Activated CD8-positive, alpha-beta T cell treated with anti-CD3 and anti-CD28 coated beads, Interleukin-2, amount 10 ng/mL, durations not matched to agents 7 days and 5 days (primary cell): ENCODE data around the gene EFHC1. TPM values are rescaled to one million over a fixed set of nuclear protein-coding genes. Genes with fewer than 3 reads are reported as not detected.
A peak's percentile ranks its signal among the peaks of the same experiment; 100 is the strongest.

Experiments used
- ATAC-seq: fragments of 150-1000 bp; cut with Tn5 transposase; one replicate; pipeline ENCODE4 v1.10.0; 2021; ENCODE audit warnings: moderate library complexity
- CTCF ChIA-PET: fragments of 350-600 bp; sonication (Branson Sonifier 250); formaldehyde crosslinking; loops from one replicate; lab custom pipeline; 2021; ENCODE audit warnings: antibody characterized with exemption; lab: Charles Lee
- POLR2A ChIA-PET: fragments of 350-600 bp; sonication (Branson Sonifier 250); formaldehyde crosslinking; loops from one replicate; lab custom pipeline; 2021; ENCODE audit warnings: antibody characterized with exemption; lab: Charles Lee
- DNase-seq: peaks from one replicate; pipeline ENCODE4 v3.0.0-alpha.2; 2020
- H3K27ac Mint-ChIP-seq: one replicate; pipeline ENCODE4 v1.8.0; 2021; ENCODE audit warnings: mild to moderate bottlenecking, mixed read lengths
- H3K27me3 Mint-ChIP-seq: one replicate; pipeline ENCODE4 v1.8.0; 2021; ENCODE audit warnings: low read depth, mixed read lengths
- H3K36me3 Mint-ChIP-seq: one replicate; pipeline ENCODE4 v1.8.0; 2021; ENCODE audit warnings: low read depth, mixed read lengths
- H3K4me1 Mint-ChIP-seq: one replicate; pipeline ENCODE4 v1.8.0; 2021; ENCODE audit warnings: low read depth, mixed read lengths
- H3K4me3 Mint-ChIP-seq: one replicate; pipeline ENCODE4 v1.8.0; 2021; ENCODE audit warnings: mild to moderate bottlenecking, mixed read lengths
- H3K9me3 Mint-ChIP-seq: one replicate; pipeline ENCODE4 v1.8.0; 2022; ENCODE audit warnings: mixed read lengths; ENCODE audit not compliant: insufficient read depth
- total RNA-seq, 2 experiments: library from RNA; stranded (reverse); gene quantifications; one replicate each; pipeline ENCODE4 v1.2.3, GENCODE V29; 2021

The EFHC1 gene
- total RNA-seq, 2 experiments from 2014 or later, result 1.4 to 2.5 TPM

GRCh38 chr6:52552278-52552643, 132.1 kb downstream of the EFHC1 start:
- DNase-seq (no peak), ATAC-seq (no peak)
- POLR2A ChIA-PET, result no interaction called here
- CTCF ChIA-PET, result interaction anchor here (0.9 kb wide), 1 partner anchor 8 kb away, joined by 3 read pairs; no protein-coding TSS in a partner anchor
- H3K4me3 Mint-ChIP-seq, result no peak overlapping the region
- H3K36me3 Mint-ChIP-seq, result no peaks in the 10 kb centered on the region
- H3K9me3 Mint-ChIP-seq, result no peaks in the 10 kb centered on the region
- no peak overlapping the region for H3K27ac Mint-ChIP-seq
- no peaks in the 10 kb centered on the region for H3K4me1 Mint-ChIP-seq
- H3K27me3 Mint-ChIP-seq, result peaks cover 2% of the 10 kb centered on the region

- ATAC-seq, result no peak
- H3K27me3 Mint-ChIP-seq, result peaks cover 2% of the 10 kb centered on the region
Measured at GRCh38 chr6:52553158-52553557, 133.0 kb downstream of the EFHC1 start.

GRCh38 chr6:52553719-52554118, 133.6 kb downstream of the EFHC1 start:
- no peak for DNase-seq
- Mint-ChIP-seq H3K9me3 (no peaks in the 10 kb centered on the region), H3K4me1 (no peaks in the 10 kb centered on the region), H3K27me3 (no peaks in the 10 kb centered on the region), H3K36me3 (no peaks in the 10 kb centered on the region), H3K27ac (no peak overlapping the region), H3K4me3 (no peak overlapping the region)
- ChIA-PET CTCF (no interaction called here), POLR2A (no interaction called here)
- no peak for ATAC-seq

More at GRCh38 chr6:52553158-52553557, 133.0 kb downstream of the EFHC1 start:
- no peak for DNase-seq
- H3K9me3 Mint-ChIP-seq, result no peaks in the 10 kb centered on the region
- ChIA-PET CTCF (no interaction called here), POLR2A (no interaction called here)
- no peak overlapping the region for H3K27ac Mint-ChIP-seq
- no peaks in the 10 kb centered on the region for H3K4me1 Mint-ChIP-seq
- no peak overlapping the region for H3K4me3 Mint-ChIP-seq
- no peaks in the 10 kb centered on the region for H3K36me3 Mint-ChIP-seq

GRCh38 chr6:52554684-52555280, 134.6 kb downstream of the EFHC1 start:
- no peak for DNase-seq
- no peaks in the 10 kb centered on the region for H3K4me1 Mint-ChIP-seq

GRCh38 chr6:52555518-52556233, 135.5 kb downstream of the EFHC1 start:
- Mint-ChIP-seq H3K36me3 (no peaks in the 10 kb centered on the region), H3K27ac (no peak overlapping the region), H3K27me3 (no peaks in the 10 kb centered on the region), H3K4me3 (no peak overlapping the region), H3K9me3 (no peaks in the 10 kb centered on the region), H3K4me1 (no peaks in the 10 kb centered on the region)
- no peak for ATAC-seq
- CTCF ChIA-PET, result no interaction called here
- POLR2A ChIA-PET, result interaction anchor here (0.5 kb wide), 1 partner anchor 12 kb away, joined by 3 read pairs; no protein-coding TSS in a partner anchor
- DNase-seq, result no peak

More at GRCh38 chr6:52554684-52555280, 134.6 kb downstream of the EFHC1 start:
- no peak overlapping the region for H3K4me3 Mint-ChIP-seq
- H3K36me3 Mint-ChIP-seq, result no peaks in the 10 kb centered on the region
- ChIA-PET POLR2A (interaction anchor here (0.5 kb wide), 1 partner anchor 11 kb away, joined by 3 read pairs; no protein-coding TSS in a partner anchor), CTCF (no interaction called here)
- no peaks in the 10 kb centered on the region for H3K9me3 Mint-ChIP-seq
- no peaks in the 10 kb centered on the region for H3K27me3 Mint-ChIP-seq
- no peak for ATAC-seq
- H3K27ac Mint-ChIP-seq, result no peak overlapping the region

- no peak overlapping the region for H3K27ac Mint-ChIP-seq
- no peaks in the 10 kb centered on the region for H3K36me3 Mint-ChIP-seq
- POLR2A ChIA-PET, result no interaction called here
- ATAC-seq (no peak), DNase-seq (no peak)
- no peak overlapping the region for H3K4me3 Mint-ChIP-seq
- no peaks in the 10 kb centered on the region for H3K4me1 Mint-ChIP-seq
- CTCF ChIA-PET, result no interaction called here
- no peaks in the 10 kb centered on the region for H3K27me3 Mint-ChIP-seq
- no peaks in the 10 kb centered on the region for H3K9me3 Mint-ChIP-seq
Measured at GRCh38 chr6:52557389-52558265, 137.5 kb downstream of the EFHC1 start.

- no peak overlapping the region for H3K4me3 Mint-ChIP-seq
- ATAC-seq (no peak), DNase-seq (no peak)
- no peaks in the 10 kb centered on the region for H3K9me3 Mint-ChIP-seq
- H3K27ac Mint-ChIP-seq, result no peak overlapping the region
- H3K27me3 Mint-ChIP-seq, result no peaks in the 10 kb centered on the region
- H3K4me1 Mint-ChIP-seq, result no peaks in the 10 kb centered on the region
- POLR2A ChIA-PET, result no interaction called here
- CTCF ChIA-PET, result no interaction called here
- H3K36me3 Mint-ChIP-seq, result no peaks in the 10 kb centered on the region
Measured at GRCh38 chr6:52558266-52559000, 138.3 kb downstream of the EFHC1 start.

- Mint-ChIP-seq H3K4me1 (peaks cover under 1% of the 10 kb centered on the region), H3K9me3 (no peaks in the 10 kb centered on the region), H3K4me3 (no peak overlapping the region), H3K36me3 (no peaks in the 10 kb centered on the region), H3K27ac (no peak overlapping the region), H3K27me3 (no peaks in the 10 kb centered on the region)
- ChIA-PET POLR2A (no interaction called here), CTCF (interaction anchor here (1.1 kb wide), 1 partner anchor 15 kb away, joined by 4 read pairs; no protein-coding TSS in a partner anchor)
- ATAC-seq (no peak), DNase-seq (no peak)
Measured at GRCh38 chr6:52560462-52560861, 140.3 kb downstream of the EFHC1 start.

GRCh38 chr6:52562911-52563310, 142.8 kb downstream of the EFHC1 start:
- POLR2A ChIA-PET, result no interaction called here

GRCh38 chr6:52564856-52565255, 144.7 kb downstream of the EFHC1 start:
- Mint-ChIP-seq H3K4me3 (no peak overlapping the region), H3K36me3 (no peaks in the 10 kb centered on the region), H3K4me1 (peaks cover 15% of the 10 kb centered on the region), H3K9me3 (no peaks in the 10 kb centered on the region), H3K27me3 (no peaks in the 10 kb centered on the region), H3K27ac (no peak overlapping the region)
- no peak for DNase-seq
- CTCF ChIA-PET, result no interaction called here
- POLR2A ChIA-PET, result interaction anchor here (0.6 kb wide), 1 partner anchor 202 kb away, joined by 3 read pairs; no protein-coding TSS in a partner anchor
- no peak for ATAC-seq

More at GRCh38 chr6:52562911-52563310, 142.8 kb downstream of the EFHC1 start:
- DNase-seq (no peak), ATAC-seq (no peak)
- no peak overlapping the region for H3K27ac Mint-ChIP-seq
- no peaks in the 10 kb centered on the region for H3K9me3 Mint-ChIP-seq
- no peaks in the 10 kb centered on the region for H3K36me3 Mint-ChIP-seq
- H3K27me3 Mint-ChIP-seq, result no peaks in the 10 kb centered on the region
- H3K4me1 Mint-ChIP-seq, result peaks cover 15% of the 10 kb centered on the region
- CTCF ChIA-PET, result no interaction called here
- H3K4me3 Mint-ChIP-seq, result no peak overlapping the region

GRCh38 chr6:52566201-52566600, 146.1 kb downstream of the EFHC1 start:
- ATAC-seq, result peak; percentile 30

More at GRCh38 chr6:52566201-52566600, 146.1 kb downstream of the EFHC1 start:
- DNase-seq, result no peak
- peaks cover 15% of the 10 kb centered on the region for H3K4me1 Mint-ChIP-seq
- H3K4me3 Mint-ChIP-seq, result no peak overlapping the region
- H3K27me3 Mint-ChIP-seq, result no peaks in the 10 kb centered on the region
- no peaks in the 10 kb centered on the region for H3K9me3 Mint-ChIP-seq
- ChIA-PET POLR2A (no interaction called here), CTCF (interaction anchor here (2.2 kb wide), 1 partner anchor 10 kb away, joined by 9 read pairs; the partner anchor contains the start of gene TRAM2)
- no peaks in the 10 kb centered on the region for H3K36me3 Mint-ChIP-seq
- no peak overlapping the region for H3K27ac Mint-ChIP-seq
